Rectal smooth muscle tissue (tissue), 1 donor: ENCODE measurements around the gene NTN3.

Experiments
- H3K27ac ChIP-seq: one replicate; pipeline ENCODE4 v1.7.0; 2013; ENCODE audit warnings: low read depth, low read length, inconsistent platforms
- H3K27me3 ChIP-seq: one replicate; pipeline ENCODE4 v1.7.0; 2013; ENCODE audit warnings: low read length; ENCODE audit not compliant: control insufficient read depth, insufficient read depth
- H3K36me3 ChIP-seq: one replicate; pipeline ENCODE4 v1.7.0; 2013; ENCODE audit warnings: low read length; ENCODE audit not compliant: control insufficient read depth, insufficient read depth
- H3K4me1 ChIP-seq: one replicate; pipeline ENCODE4 v1.7.0; 2013; ENCODE audit warnings: low read length; ENCODE audit not compliant: control insufficient read depth, insufficient read depth
- H3K4me3 ChIP-seq: one replicate; pipeline ENCODE4 v1.7.0; 2013; ENCODE audit warnings: low read length
- H3K9ac ChIP-seq: one replicate; pipeline ENCODE4 v1.7.0; 2013; ENCODE audit warnings: low read length

Gene NTN3

DNA sequence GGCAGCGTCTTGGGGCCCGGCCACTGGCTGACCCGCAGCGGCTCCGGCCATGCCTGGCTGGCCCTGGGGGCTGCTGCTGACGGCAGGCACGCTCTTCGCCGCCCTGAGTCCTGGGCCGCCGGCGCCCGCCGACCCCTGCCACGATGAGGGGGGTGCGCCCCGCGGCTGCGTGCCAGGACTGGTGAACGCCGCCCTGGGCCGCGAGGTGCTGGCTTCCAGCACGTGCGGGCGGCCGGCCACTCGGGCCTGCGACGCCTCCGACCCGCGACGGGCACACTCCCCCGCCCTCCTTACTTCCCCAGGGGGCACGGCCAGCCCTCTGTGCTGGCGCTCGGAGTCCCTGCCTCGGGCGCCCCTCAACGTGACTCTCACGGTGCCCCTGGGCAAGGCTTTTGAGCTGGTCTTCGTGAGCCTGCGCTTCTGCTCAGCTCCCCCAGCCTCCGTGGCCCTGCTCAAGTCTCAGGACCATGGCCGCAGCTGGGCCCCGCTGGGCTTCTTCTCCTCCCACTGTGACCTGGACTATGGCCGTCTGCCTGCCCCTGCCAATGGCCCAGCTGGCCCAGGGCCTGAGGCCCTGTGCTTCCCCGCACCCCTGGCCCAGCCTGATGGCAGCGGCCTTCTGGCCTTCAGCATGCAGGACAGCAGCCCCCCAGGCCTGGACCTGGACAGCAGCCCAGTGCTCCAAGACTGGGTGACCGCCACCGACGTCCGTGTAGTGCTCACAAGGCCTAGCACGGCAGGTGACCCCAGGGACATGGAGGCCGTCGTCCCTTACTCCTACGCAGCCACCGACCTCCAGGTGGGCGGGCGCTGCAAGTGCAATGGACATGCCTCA is 773 bp downstream of the NTN3 start:
- H3K27me3 ChIP-seq: peaks cover 30% of the 10 kb centered on the region
- peak overlapping the region; percentile 36 for H3K4me3 ChIP-seq
- peaks cover 2% of the 10 kb centered on the region for H3K4me1 ChIP-seq
- H3K27ac ChIP-seq: no peak overlapping the region
- no peak overlapping the region for H3K9ac ChIP-seq
- no peaks in the 10 kb centered on the region for H3K36me3 ChIP-seq

DNA sequence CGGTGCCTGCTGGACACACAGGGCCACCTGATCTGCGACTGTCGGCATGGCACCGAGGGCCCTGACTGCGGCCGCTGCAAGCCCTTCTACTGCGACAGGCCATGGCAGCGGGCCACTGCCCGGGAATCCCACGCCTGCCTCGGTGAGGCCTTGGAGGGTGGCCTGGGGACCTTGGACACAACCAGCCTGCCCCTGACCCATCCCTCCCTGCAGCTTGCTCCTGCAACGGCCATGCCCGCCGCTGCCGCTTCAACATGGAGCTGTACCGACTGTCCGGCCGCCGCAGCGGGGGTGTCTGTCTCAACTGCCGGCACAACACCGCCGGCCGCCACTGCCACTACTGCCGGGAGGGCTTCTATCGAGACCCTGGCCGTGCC is 1.4 kb downstream of the NTN3 start:
- H3K36me3 ChIP-seq: no peaks in the 10 kb centered on the region
- no peak overlapping the region for H3K9ac ChIP-seq
- no peak overlapping the region for H3K27ac ChIP-seq
- H3K4me1 ChIP-seq: no peaks in the 10 kb centered on the region
- no peak overlapping the region for H3K4me3 ChIP-seq
- H3K27me3 ChIP-seq: peaks cover 30% of the 10 kb centered on the region

DNA sequence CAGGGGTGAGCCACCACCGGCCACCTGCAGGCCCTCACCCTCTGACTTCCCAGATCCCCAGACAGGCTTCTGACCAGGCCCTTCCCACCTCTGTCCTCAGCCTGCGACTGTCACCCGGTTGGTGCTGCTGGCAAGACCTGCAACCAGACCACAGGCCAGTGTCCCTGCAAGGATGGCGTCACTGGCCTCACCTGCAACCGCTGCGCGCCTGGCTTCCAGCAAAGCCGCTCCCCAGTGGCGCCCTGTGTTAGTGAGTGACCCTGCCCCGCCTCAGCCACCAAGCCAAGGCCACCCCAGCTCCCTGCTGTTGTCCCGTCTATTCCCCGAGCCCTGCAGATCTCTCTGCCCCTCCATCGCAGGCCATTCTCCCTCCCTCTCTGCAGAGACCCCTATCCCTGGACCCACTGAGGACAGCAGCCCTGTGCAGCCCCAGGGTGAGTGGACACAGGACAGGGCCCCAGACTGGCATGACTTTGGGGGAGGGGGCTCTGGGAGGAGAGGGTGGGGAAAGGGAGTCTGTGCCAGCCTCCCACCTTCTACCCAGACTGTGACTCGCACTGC is 1.9 kb downstream of the NTN3 start:
- H3K9ac ChIP-seq: no peak overlapping the region
- H3K4me1 ChIP-seq: no peaks in the 10 kb centered on the region
- H3K36me3 ChIP-seq: no peaks in the 10 kb centered on the region
- no peak overlapping the region for H3K27ac ChIP-seq
- H3K4me3 ChIP-seq: peak overlapping the region; percentile 36
- H3K27me3 ChIP-seq: peaks cover 30% of the 10 kb centered on the region

GRCh38 chr16:2473446-2473926 is 2.4 kb downstream of the NTN3 start:
- peak overlapping the region; percentile 36 for H3K4me3 ChIP-seq
- H3K36me3 ChIP-seq: no peaks in the 10 kb centered on the region
- H3K27me3 ChIP-seq: peaks cover 27% of the 10 kb centered on the region
- no peak overlapping the region for H3K9ac ChIP-seq
- H3K27ac ChIP-seq: no peak overlapping the region
- no peaks in the 10 kb centered on the region for H3K4me1 ChIP-seq

DNA sequence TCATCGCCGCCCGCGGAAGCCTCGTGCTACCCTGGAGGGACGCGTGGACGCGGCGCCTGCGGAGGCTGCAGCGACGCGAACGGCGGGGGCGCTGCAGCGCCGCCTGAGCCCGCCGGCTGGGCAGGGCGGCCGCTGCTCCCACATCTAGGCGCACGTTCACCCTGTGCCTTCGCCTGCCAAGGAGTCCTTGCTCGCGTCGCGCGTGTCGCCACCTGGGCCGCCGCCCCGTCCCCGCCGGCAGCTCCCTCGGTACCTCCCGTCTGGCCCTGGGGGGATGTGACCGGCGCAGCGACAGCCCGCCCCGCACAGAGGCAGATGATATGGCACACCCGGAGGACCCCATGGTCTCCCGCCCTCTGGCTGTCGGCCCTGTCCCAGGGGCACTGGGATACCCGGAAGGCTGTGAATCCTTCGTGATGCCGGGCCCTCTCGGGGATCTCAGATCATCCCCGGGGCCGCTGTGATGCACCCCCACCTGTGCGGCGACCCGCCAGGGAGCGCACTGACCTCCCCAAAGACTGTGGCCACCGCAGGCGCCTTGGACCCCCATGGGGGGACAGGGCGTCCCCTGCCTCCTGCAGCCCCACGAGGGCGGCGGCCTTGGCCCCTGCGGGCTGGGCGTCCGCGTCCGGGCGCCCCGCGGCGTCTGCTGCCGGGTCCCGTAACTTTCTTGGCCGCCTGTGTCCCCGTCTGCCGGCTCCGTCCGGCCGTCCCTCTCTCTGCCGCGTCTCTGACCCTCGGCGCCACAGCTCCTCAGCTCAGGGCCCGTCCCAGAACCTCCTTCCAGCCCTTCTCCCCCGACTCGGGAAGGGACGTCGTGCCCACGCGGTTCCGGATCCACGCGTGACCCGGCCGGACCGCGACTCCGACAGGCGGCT is 3.1 kb downstream of the NTN3 start:
- H3K27me3 ChIP-seq: peaks cover 27% of the 10 kb centered on the region
- peak overlapping the region; percentile 70 for H3K27ac ChIP-seq
- peak overlapping the region; percentile 84 for H3K4me3 ChIP-seq
- H3K4me1 ChIP-seq: no peaks in the 10 kb centered on the region
- H3K36me3 ChIP-seq: no peaks in the 10 kb centered on the region
- no peak overlapping the region for H3K9ac ChIP-seq

- Histone ChIP-seq H3K9ac (no peak within 1 kb of the TSS), H3K36me3 (no peaks in the 10 kb centered on the region), H3K4me3 (peak within 1 kb of the TSS; percentile 84), H3K27ac (peak within 1 kb of the TSS; percentile 70), H3K27me3 (peaks cover 21% of the 10 kb centered on the region), H3K4me1 (no peaks in the 10 kb centered on the region)
These were observed 3.8 kb downstream of the NTN3 start, which contains the start of gene TBC1D24 for GRCh38 chr16:2474877-2475412. Gene TBC1D24, plus strand, starts transcription at chr16:2475127. Its CDS starts 21,022 bp downstream, at chr16:2496149.

GRCh38 chr16:2475413-2476344 is 4.6 kb downstream of the NTN3 start:
- peak overlapping the region; percentile 61 for H3K4me3 ChIP-seq
- no peak overlapping the region for H3K9ac ChIP-seq
- peaks cover 13% of the 10 kb centered on the region for H3K27me3 ChIP-seq
- H3K27ac ChIP-seq: no peak overlapping the region
- no peaks in the 10 kb centered on the region for H3K36me3 ChIP-seq
- H3K4me1 ChIP-seq: no peaks in the 10 kb centered on the region

GRCh38 chr16:2476345-2476720 is 5.2 kb downstream of the NTN3 start:
- Histone ChIP-seq H3K4me1 (no peaks in the 10 kb centered on the region), H3K9ac (no peak overlapping the region), H3K27ac (no peak overlapping the region), H3K4me3 (no peak overlapping the region), H3K27me3 (peaks cover 11% of the 10 kb centered on the region), H3K36me3 (no peaks in the 10 kb centered on the region)

DNA sequence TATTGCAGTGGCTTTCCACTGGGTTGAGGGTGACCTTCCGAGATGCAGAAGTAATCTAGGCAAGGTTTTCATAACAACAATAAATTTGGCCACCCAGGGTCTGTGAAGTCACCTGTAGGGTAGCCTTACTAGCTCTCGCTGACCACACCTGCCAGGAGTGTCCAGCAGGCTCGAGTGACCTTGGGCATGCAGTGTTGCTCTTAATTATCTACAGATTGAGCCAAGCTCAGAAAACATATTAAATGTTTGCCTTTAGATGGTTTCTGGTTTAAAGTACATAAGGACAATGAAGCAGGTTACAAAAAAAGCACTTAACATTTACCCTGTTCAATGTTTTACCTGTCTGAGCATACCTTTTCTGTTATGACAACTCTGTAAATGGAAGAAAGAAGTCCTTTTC is 5.6 kb downstream of the NTN3 start:
- Histone ChIP-seq H3K9ac (no peak overlapping the region), H3K4me1 (no peaks in the 10 kb centered on the region), H3K4me3 (no peak overlapping the region), H3K27ac (no peak overlapping the region), H3K27me3 (peaks cover 9% of the 10 kb centered on the region), H3K36me3 (no peaks in the 10 kb centered on the region)

DNA sequence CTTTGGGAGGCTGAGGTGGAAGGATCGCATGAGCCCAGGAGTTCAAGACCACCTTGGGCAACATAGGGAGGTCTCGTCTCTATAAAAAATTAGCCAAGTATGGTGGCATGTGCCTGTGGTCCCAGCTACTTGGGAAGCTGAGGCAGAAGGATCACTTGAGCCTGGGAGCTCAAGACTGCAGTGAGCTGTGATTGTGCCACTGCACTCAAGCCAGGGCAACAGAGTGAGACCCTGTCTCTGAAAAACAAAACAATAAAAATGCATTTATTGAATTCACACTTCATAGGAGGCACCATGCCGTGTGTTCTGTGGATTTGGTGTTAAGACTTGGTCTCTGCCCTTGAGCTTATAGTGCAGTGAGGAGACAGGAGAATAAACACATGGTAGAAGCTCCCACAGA is 6.2 kb downstream of the NTN3 start:
- H3K9ac ChIP-seq: no peak overlapping the region

GRCh38 chr16:2478279-2478678 is 7.2 kb downstream of the NTN3 start:
- Histone ChIP-seq H3K4me3 (no peak overlapping the region), H3K36me3 (no peaks in the 10 kb centered on the region), H3K27ac (no peak overlapping the region), H3K4me1 (peaks cover 5% of the 10 kb centered on the region), H3K9ac (no peak overlapping the region), H3K27me3 (peaks cover 2% of the 10 kb centered on the region)

More for the DNA sequence above, 6.2 kb downstream of the NTN3 start:
- no peaks in the 10 kb centered on the region for H3K36me3 ChIP-seq
- H3K27ac ChIP-seq: no peak overlapping the region
- no peaks in the 10 kb centered on the region for H3K4me1 ChIP-seq
- H3K27me3 ChIP-seq: peaks cover 9% of the 10 kb centered on the region
- H3K4me3 ChIP-seq: no peak overlapping the region
